ENCODE data around the gene ACSL1.

DNA sequence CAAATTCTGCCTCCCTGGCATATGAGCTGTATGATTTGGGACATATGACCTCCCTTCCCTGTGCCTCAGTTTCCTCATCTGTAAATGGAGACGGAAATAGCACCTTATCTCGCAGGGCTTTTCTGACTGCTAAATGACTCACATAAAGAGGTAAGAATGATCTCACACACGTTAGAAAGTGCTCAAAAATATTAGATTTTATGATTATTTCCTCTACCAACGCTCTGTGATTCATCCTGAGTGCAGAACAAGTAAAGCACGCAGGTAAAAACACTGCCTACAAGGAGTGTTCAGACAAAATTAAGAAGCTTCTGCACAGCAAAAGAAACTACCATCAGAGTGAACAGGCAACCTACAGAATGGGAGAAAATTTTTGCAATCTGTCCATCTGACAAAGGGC, 21.1 kb downstream of the ACSL1 start:
- TF ChIP-seq CTCF (conservative IDR thresholded peaks at IDR 0.05; ENCODE audit: low read depth, low read length) (no peak), EZH2 (IDR thresholded peaks at IDR 0.05; ENCODE audit: low read length, unreplicated experiment) (no peak)
